ENCODE data around the gene CDH22. TPM values are rescaled to one million over a fixed set of nuclear protein-coding genes. Genes with fewer than 3 reads are reported as not detected.

The CDH22 gene
- total and polyA plus RNA-seq, 9 of the 15 experiments (the other 6 are each of a cell fraction or from before 2014, with no cell fraction given): 0.07 to 0.08 TPM; not detected in 7

DNA sequence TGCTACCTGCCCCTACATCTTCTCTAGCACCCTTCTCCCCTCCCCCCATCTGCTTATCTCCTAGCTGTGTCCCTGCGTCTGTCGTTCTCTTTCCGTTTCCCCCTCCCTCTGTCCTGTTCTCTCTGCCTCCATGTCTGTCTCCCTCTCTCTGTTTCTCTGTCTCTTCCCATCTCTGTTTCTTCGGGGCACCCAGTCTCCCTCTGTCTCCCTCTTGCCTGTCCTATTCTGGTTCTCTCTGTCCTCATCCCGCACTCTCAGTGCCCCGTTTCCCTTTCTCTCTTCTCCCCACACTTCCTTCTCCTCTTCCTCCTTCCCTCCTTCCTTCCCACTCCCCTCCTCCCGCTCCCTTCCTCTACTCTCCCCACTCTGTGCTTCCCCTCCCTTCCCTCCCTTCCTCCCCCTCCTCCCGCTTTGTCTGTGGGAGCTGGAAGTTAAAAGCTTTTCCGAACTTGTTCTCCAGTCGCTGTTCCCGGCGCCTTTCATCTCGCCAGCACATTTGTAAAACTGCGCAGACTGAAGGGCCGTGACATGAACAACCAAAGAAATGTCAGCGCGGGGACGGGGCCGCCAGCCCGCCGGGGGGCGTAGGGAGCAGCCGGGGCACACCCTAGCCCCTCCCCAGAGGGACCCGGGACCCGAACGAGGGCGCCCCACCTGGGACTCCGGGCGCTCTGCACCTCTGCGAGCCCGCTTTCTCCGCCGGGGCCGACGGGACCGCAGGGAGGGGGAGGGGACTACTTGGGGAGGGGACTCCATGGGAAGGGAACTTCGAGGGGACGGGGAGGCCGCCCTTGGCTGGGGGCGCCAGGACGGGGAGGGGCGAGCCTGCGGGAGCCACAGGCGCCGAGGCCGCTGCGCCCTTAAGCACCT is 4.0 kb upstream of the CDH22 start (continued):
- no peak for TF ChIP-seq ETS2 (tag; IDR thresholded peaks at IDR 0.05; ENCODE audit: borderline replicate concordance, poor library complexity, severe bottlenecking)
- TF ChIP-seq, protein P1, sequence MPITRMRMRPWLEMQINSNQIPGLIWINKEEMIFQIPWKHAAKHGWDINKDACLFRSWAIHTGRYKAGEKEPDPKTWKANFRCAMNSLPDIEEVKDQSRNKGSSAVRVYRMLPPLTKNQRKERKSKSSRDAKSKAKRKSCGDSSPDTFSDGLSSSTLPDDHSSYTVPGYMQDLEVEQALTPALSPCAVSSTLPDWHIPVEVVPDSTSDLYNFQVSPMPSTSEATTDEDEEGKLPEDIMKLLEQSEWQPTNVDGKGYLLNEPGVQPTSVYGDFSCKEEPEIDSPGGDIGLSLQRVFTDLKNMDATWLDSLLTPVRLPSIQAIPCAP (CRISPR knock-in tag; IDR thresholded peaks at IDR 0.05; ENCODE audit: borderline replicate concordance): no peak
- TF ChIP-seq, protein P2, sequence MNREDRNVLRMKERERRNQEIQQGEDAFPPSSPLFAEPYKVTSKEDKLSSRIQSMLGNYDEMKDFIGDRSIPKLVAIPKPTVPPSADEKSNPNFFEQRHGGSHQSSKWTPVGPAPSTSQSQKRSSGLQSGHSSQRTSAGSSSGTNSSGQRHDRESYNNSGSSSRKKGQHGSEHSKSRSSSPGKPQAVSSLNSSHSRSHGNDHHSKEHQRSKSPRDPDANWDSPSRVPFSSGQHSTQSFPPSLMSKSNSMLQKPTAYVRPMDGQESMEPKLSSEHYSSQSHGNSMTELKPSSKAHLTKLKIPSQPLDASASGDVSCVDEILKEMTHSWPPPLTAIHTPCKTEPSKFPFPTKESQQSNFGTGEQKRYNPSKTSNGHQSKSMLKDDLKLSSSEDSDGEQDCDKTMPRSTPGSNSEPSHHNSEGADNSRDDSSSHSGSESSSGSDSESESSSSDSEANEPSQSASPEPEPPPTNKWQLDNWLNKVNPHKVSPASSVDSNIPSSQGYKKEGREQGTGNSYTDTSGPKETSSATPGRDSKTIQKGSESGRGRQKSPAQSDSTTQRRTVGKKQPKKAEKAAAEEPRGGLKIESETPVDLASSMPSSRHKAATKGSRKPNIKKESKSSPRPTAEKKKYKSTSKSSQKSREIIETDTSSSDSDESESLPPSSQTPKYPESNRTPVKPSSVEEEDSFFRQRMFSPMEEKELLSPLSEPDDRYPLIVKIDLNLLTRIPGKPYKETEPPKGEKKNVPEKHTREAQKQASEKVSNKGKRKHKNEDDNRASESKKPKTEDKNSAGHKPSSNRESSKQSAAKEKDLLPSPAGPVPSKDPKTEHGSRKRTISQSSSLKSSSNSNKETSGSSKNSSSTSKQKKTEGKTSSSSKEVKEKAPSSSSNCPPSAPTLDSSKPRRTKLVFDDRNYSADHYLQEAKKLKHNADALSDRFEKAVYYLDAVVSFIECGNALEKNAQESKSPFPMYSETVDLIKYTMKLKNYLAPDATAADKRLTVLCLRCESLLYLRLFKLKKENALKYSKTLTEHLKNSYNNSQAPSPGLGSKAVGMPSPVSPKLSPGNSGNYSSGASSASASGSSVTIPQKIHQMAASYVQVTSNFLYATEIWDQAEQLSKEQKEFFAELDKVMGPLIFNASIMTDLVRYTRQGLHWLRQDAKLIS (CRISPR knock-in tag; IDR thresholded peaks at IDR 0.05): no peak
- no peak for TF ChIP-seq YBX1 (IDR thresholded peaks at IDR 0.05)
- no peak for TF ChIP-seq PHB (CRISPR knock-in tag; IDR thresholded peaks at IDR 0.05)
- TF ChIP-seq BCL6 (CRISPR knock-in tag; IDR thresholded peaks at IDR 0.05): no peak
- TF ChIP-seq, protein P3, sequence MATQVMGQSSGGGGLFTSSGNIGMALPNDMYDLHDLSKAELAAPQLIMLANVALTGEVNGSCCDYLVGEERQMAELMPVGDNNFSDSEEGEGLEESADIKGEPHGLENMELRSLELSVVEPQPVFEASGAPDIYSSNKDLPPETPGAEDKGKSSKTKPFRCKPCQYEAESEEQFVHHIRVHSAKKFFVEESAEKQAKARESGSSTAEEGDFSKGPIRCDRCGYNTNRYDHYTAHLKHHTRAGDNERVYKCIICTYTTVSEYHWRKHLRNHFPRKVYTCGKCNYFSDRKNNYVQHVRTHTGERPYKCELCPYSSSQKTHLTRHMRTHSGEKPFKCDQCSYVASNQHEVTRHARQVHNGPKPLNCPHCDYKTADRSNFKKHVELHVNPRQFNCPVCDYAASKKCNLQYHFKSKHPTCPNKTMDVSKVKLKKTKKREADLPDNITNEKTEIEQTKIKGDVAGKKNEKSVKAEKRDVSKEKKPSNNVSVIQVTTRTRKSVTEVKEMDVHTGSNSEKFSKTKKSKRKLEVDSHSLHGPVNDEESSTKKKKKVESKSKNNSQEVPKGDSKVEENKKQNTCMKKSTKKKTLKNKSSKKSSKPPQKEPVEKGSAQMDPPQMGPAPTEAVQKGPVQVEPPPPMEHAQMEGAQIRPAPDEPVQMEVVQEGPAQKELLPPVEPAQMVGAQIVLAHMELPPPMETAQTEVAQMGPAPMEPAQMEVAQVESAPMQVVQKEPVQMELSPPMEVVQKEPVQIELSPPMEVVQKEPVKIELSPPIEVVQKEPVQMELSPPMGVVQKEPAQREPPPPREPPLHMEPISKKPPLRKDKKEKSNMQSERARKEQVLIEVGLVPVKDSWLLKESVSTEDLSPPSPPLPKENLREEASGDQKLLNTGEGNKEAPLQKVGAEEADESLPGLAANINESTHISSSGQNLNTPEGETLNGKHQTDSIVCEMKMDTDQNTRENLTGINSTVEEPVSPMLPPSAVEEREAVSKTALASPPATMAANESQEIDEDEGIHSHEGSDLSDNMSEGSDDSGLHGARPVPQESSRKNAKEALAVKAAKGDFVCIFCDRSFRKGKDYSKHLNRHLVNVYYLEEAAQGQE (IDR thresholded peaks at IDR 0.05; ENCODE audit: borderline replicate concordance): no peak
- TF ChIP-seq, protein P3 (CRISPR knock-in tag; IDR thresholded peaks at IDR 0.05; ENCODE audit: low read depth): no peak
- no peak; the same call in 1 of the 2 replicates for TF ChIP-seq NFIC (IDR thresholded peaks at IDR 0.05)
- TF ChIP-seq SPI1 (IDR thresholded peaks at IDR 0.05; ENCODE audit: borderline replicate concordance, low read depth, low read length): no peak
- no peak for TF ChIP-seq PML (IDR thresholded peaks at IDR 0.05; ENCODE audit: low read length)
- TF ChIP-seq ZNF217 (CRISPR knock-in tag; IDR thresholded peaks at IDR 0.05): no peak
- TF ChIP-seq, protein P4, sequence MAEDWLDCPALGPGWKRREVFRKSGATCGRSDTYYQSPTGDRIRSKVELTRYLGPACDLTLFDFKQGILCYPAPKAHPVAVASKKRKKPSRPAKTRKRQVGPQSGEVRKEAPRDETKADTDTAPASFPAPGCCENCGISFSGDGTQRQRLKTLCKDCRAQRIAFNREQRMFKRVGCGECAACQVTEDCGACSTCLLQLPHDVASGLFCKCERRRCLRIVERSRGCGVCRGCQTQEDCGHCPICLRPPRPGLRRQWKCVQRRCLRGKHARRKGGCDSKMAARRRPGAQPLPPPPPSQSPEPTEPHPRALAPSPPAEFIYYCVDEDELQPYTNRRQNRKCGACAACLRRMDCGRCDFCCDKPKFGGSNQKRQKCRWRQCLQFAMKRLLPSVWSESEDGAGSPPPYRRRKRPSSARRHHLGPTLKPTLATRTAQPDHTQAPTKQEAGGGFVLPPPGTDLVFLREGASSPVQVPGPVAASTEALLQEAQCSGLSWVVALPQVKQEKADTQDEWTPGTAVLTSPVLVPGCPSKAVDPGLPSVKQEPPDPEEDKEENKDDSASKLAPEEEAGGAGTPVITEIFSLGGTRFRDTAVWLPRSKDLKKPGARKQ (CRISPR knock-in tag; IDR thresholded peaks at IDR 0.05): no peak
